ACC112 (cell line): ENCODE data around the gene PRSS2.

Source experiments
- H2AFZ ChIP-seq: fragments of 200-600 bp; sonication (generic); one replicate; pipeline ENCODE4 v1.6.0; 2017; ENCODE audit warnings: antibody characterized with exemption, low read length; ENCODE audit not compliant: unreplicated experiment
- H3K27ac ChIP-seq: fragments of 200-600 bp; sonication (generic); 2 replicates; pipeline ENCODE4 v1.5.1; 2014; ENCODE audit warnings: low read depth, mild to moderate bottlenecking, antibody characterized with exemption, low read length, moderate library complexity
- H3K27me3 ChIP-seq: fragments of 200-600 bp; sonication (generic); 2 replicates; pipeline ENCODE4 v1.6.1; 2014; ENCODE audit warnings: mild to moderate bottlenecking, antibody characterized with exemption, low read length, moderate library complexity, mixed read lengths; ENCODE audit not compliant: insufficient read depth
- H3K36me3 ChIP-seq: fragments of 200-600 bp; sonication (generic); 2 replicates; pipeline ENCODE4 v1.6.1; 2016; ENCODE audit warnings: mild to moderate bottlenecking, antibody characterized with exemption, low read length, moderate library complexity, mixed read lengths; ENCODE audit not compliant: insufficient read depth
- H3K4me1 ChIP-seq: fragments of 200-600 bp; sonication (generic); one replicate; pipeline ENCODE4 v1.6.1; 2016; ENCODE audit warnings: low read length, mixed read lengths; ENCODE audit not compliant: insufficient read depth, unreplicated experiment, control insufficient read depth
- H3K4me3 ChIP-seq: fragments of 200-600 bp; sonication (generic); 2 replicates; pipeline ENCODE4 v1.5.1; 2014; ENCODE audit warnings: mild to moderate bottlenecking, low read depth, low read length
- H3K79me2 ChIP-seq: fragments of 200-600 bp; sonication (generic); one replicate; pipeline ENCODE4 v1.6.0; 2016; ENCODE audit warnings: low read length; ENCODE audit not compliant: control insufficient read depth, unreplicated experiment, insufficient read depth

The PRSS2 gene

GRCh38 chr7:142804728-142805207, 34.0 kb downstream of the PRSS2 start:
- H3K4me3 ChIP-seq, result no peak overlapping the region
- H3K27ac ChIP-seq, result no peak overlapping the region
- H3K4me1 ChIP-seq, result peaks cover 9% of the 10 kb centered on the region
- H3K36me3 ChIP-seq, result no peaks in the 10 kb centered on the region
- peaks cover 15% of the 10 kb centered on the region for H3K27me3 ChIP-seq
- no peaks in the 10 kb centered on the region for H3K79me2 ChIP-seq
- no peak overlapping the region for H2AFZ ChIP-seq

- Histone ChIP-seq H2AFZ (no peak overlapping the region), H3K4me1 (peaks cover 9% of the 10 kb centered on the region), H3K27me3 (peaks cover 11% of the 10 kb centered on the region), H3K36me3 (no peaks in the 10 kb centered on the region), H3K27ac (no peak overlapping the region), H3K4me3 (no peak overlapping the region), H3K79me2 (no peaks in the 10 kb centered on the region)
Observed at GRCh38 chr7:142805350-142806021, 34.7 kb downstream of the PRSS2 start.

- Histone ChIP-seq H3K27ac (no peak overlapping the region), H3K27me3 (peaks cover 11% of the 10 kb centered on the region; the same call in 1 of the 2 replicates), H3K4me1 (peaks cover 9% of the 10 kb centered on the region), H3K4me3 (no peak overlapping the region), H2AFZ (no peak overlapping the region), H3K79me2 (no peaks in the 10 kb centered on the region), H3K36me3 (no peaks in the 10 kb centered on the region)
Observed at GRCh38 chr7:142806022-142806356, 35.2 kb downstream of the PRSS2 start.

GRCh38 chr7:142806957-142807356, 36.2 kb downstream of the PRSS2 start:
- no peak overlapping the region for H2AFZ ChIP-seq
- peaks cover 9% of the 10 kb centered on the region; the same call in 1 of the 2 replicates for H3K27me3 ChIP-seq
- H3K4me1 ChIP-seq, result peaks cover 9% of the 10 kb centered on the region
- H3K27ac ChIP-seq, result no peak overlapping the region
- H3K79me2 ChIP-seq, result no peaks in the 10 kb centered on the region
- no peaks in the 10 kb centered on the region for H3K36me3 ChIP-seq
- no peak overlapping the region for H3K4me3 ChIP-seq

GRCh38 chr7:142807855-142808460, 37.2 kb downstream of the PRSS2 start:
- H3K4me1 ChIP-seq, result peaks cover 16% of the 10 kb centered on the region
- no peaks in the 10 kb centered on the region for H3K36me3 ChIP-seq
- no peaks in the 10 kb centered on the region for H3K79me2 ChIP-seq
- H3K27me3 ChIP-seq, result peaks cover 7% of the 10 kb centered on the region; the same call in 1 of the 2 replicates
- H3K27ac ChIP-seq, result no peak overlapping the region
- H2AFZ ChIP-seq, result no peak overlapping the region
- no peak overlapping the region for H3K4me3 ChIP-seq

- Histone ChIP-seq H3K36me3 (no peaks in the 10 kb centered on the region), H3K79me2 (no peaks in the 10 kb centered on the region), H3K27me3 (peaks cover 3% of the 10 kb centered on the region; the same call in 1 of the 2 replicates), H3K4me3 (no peak overlapping the region), H3K27ac (no peak overlapping the region), H2AFZ (no peak overlapping the region), H3K4me1 (peaks cover 18% of the 10 kb centered on the region)
Observed at GRCh38 chr7:142808461-142808801, 37.7 kb downstream of the PRSS2 start.

GRCh38 chr7:142808802-142809583, 38.2 kb downstream of the PRSS2 start:
- no peak overlapping the region for H3K27ac ChIP-seq
- no peak overlapping the region for H3K4me3 ChIP-seq
- no peak overlapping the region for H2AFZ ChIP-seq
- H3K27me3 ChIP-seq, result peaks cover 3% of the 10 kb centered on the region; the same call in 1 of the 2 replicates
- H3K79me2 ChIP-seq, result no peaks in the 10 kb centered on the region
- peaks cover 18% of the 10 kb centered on the region for H3K4me1 ChIP-seq
- no peaks in the 10 kb centered on the region for H3K36me3 ChIP-seq

GRCh38 chr7:142809671-142810070, 38.9 kb downstream of the PRSS2 start:
- Histone ChIP-seq H3K27me3 (peaks cover 8% of the 10 kb centered on the region; the same call in 1 of the 2 replicates), H3K36me3 (no peaks in the 10 kb centered on the region), H2AFZ (no peak overlapping the region), H3K4me3 (no peak overlapping the region), H3K4me1 (peaks cover 18% of the 10 kb centered on the region), H3K79me2 (no peaks in the 10 kb centered on the region), H3K27ac (no peak overlapping the region)

- Histone ChIP-seq H3K4me1 (peaks cover 18% of the 10 kb centered on the region), H3K36me3 (no peaks in the 10 kb centered on the region), H3K27me3 (peaks cover 23% of the 10 kb centered on the region), H3K79me2 (no peaks in the 10 kb centered on the region), H2AFZ (no peak overlapping the region), H3K27ac (no peak overlapping the region), H3K4me3 (no peak overlapping the region)
Observed at GRCh38 chr7:142811154-142811737, 40.5 kb downstream of the PRSS2 start.

- no peak overlapping the region for H3K27ac ChIP-seq
- H3K27me3 ChIP-seq, result peaks cover 36% of the 10 kb centered on the region
- H3K4me3 ChIP-seq, result no peak overlapping the region
- no peaks in the 10 kb centered on the region for H3K36me3 ChIP-seq
- H3K4me1 ChIP-seq, result peaks cover 18% of the 10 kb centered on the region
- H2AFZ ChIP-seq, result no peak overlapping the region
- no peaks in the 10 kb centered on the region for H3K79me2 ChIP-seq
Observed at GRCh38 chr7:142812437-142813215, 41.9 kb downstream of the PRSS2 start.
